SHP77 treated with DMSO at 0.1 percent for 48 hours (cell line): ENCODE results near the gene PTPN6.

Experiments
- DNase-seq: peaks from one replicate; lab custom pipeline; 2025; lab: John Stamatoyannopoulos, UW

The PTPN6 gene

GRCh38 chr12:6941782-6942181 lies 9.4 kb upstream of the PTPN6 start:
- DNase-seq, result no peak

GRCh38 chr12:6942331-6942665 lies 8.9 kb upstream of the PTPN6 start:
- DNase-seq, result no peak

- peak; percentile 45 for DNase-seq
Measured at GRCh38 chr12:6943389-6943721, 7.8 kb upstream of the PTPN6 start.

GRCh38 chr12:6943722-6944380 lies 7.3 kb upstream of the PTPN6 start, which contains the start of the genes C12orf57 and RNU7-1:
C12orf57 (plus strand) TSS chr12:6944022; CDS start chr12:6944122, 100 bp downstream.
RNU7-1 (plus strand) TSS chr12:6943816.
- DNase-seq, result peak; percentile 86

GRCh38 chr12:6944381-6945186 lies 6.6 kb upstream of the PTPN6 start:
- DNase-seq, result peak; percentile 34

- no peak for DNase-seq
Measured at GRCh38 chr12:6945613-6946012, 5.5 kb upstream of the PTPN6 start.

GRCh38 chr12:6946033-6946919 lies 4.9 kb upstream of the PTPN6 start:
- peak; percentile 66 for DNase-seq

- DNase-seq, result no peak
Measured at GRCh38 chr12:6946920-6947374, 4.2 kb upstream of the PTPN6 start.

- no peak for DNase-seq
Measured at GRCh38 chr12:6947615-6948014, 3.5 kb upstream of the PTPN6 start.

- no peak for DNase-seq
Measured at GRCh38 chr12:6948873-6949594, 2.1 kb upstream of the PTPN6 start.

- DNase-seq, result no peak
Measured at GRCh38 chr12:6950401-6950801, 755 bp upstream of the PTPN6 start.

GRCh38 chr12:6951551-6952120 lies 480 bp downstream of the PTPN6 start:
- DNase-seq, result no peak

- no peak for DNase-seq
Measured at GRCh38 chr12:6952121-6952862, 1.1 kb downstream of the PTPN6 start.

- DNase-seq, result no peak
Measured at GRCh38 chr12:6952863-6953441, 1.8 kb downstream of the PTPN6 start.

GRCh38 chr12:6953442-6954315 lies 2.5 kb downstream of the PTPN6 start:
- DNase-seq, result no peak

- no peak for DNase-seq
Measured at GRCh38 chr12:6954316-6955107, 3.4 kb downstream of the PTPN6 start.

GRCh38 chr12:6955108-6956020 lies 4.2 kb downstream of the PTPN6 start:
- no peak for DNase-seq
